ENCODE results near the gene EHMT2.
"Not testable (repeated sequence)": the region's sequence is repeated elsewhere in the genome, so short reads cannot be mapped to it uniquely, and the experiment has no call there.

The EHMT2 gene

DNA sequence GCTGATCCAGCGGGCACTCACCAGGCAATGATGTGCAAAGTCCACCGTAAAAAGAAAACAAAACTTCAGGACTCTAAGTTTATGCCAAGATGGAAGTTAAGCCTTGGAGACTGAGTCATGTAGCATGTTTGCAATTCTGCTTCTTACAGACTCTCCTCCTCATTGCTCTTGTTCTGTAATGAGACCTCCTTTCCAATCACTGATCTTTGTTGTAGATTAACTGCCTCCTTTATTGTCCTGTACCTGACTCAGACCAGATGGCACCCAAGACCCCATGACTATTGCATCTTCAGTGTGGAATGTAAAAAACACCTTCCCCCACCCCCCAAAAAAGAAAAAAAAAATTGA lies 46.0 kb downstream of the EHMT2 start:
- no peak for DNase-seq (ENCODE audit: low spot score)
- no peak overlapping the region for H3K27ac ChIP-seq
- TF ChIP-seq, protein P1, sequence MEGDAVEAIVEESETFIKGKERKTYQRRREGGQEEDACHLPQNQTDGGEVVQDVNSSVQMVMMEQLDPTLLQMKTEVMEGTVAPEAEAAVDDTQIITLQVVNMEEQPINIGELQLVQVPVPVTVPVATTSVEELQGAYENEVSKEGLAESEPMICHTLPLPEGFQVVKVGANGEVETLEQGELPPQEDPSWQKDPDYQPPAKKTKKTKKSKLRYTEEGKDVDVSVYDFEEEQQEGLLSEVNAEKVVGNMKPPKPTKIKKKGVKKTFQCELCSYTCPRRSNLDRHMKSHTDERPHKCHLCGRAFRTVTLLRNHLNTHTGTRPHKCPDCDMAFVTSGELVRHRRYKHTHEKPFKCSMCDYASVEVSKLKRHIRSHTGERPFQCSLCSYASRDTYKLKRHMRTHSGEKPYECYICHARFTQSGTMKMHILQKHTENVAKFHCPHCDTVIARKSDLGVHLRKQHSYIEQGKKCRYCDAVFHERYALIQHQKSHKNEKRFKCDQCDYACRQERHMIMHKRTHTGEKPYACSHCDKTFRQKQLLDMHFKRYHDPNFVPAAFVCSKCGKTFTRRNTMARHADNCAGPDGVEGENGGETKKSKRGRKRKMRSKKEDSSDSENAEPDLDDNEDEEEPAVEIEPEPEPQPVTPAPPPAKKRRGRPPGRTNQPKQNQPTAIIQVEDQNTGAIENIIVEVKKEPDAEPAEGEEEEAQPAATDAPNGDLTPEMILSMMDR (IDR thresholded peaks at IDR 0.05) = no peak
- no peak overlapping the region for H3K4me3 ChIP-seq

DNA sequence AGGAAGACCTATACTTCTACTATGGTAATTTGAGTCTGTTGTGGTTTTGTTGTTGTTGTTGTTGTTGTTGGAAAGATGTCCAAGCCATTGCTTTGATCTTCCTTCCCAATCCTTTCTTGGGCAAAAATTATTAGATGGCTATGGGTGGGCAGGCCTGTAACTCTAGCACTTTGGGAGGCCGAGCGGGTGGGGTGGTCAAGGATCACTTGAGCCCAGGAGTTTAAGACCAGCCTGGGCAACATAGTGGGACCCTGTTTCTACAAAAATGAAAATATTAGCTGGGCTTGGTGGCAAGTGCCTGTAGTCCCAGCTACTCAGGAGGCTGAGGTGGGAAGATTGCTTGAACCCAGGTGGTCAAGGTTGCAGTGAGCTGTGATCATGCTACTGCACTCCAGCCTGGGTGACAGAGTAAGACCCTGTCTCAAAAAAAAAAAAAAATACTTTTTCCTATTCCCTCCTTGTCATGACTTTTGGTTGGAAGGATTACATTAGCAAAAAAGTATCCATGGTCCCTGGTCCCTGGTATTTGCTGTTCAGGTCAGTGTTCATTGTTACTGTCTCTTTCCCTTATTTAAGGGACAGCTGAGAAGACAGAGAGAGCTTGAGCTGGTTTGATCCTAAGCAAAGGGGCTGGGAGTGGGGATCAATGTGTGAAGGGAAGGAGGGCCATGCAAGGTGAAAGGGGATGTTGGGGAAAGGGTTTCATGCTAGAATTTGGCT lies 46.6 kb downstream of the EHMT2 start:
- no peak overlapping the region for H3K4me3 ChIP-seq
- DNase-seq (ENCODE audit: low spot score) = no peak
- H3K27ac ChIP-seq = no peak overlapping the region
- TF ChIP-seq, protein P1 (IDR thresholded peaks at IDR 0.05) = no peak

DNA sequence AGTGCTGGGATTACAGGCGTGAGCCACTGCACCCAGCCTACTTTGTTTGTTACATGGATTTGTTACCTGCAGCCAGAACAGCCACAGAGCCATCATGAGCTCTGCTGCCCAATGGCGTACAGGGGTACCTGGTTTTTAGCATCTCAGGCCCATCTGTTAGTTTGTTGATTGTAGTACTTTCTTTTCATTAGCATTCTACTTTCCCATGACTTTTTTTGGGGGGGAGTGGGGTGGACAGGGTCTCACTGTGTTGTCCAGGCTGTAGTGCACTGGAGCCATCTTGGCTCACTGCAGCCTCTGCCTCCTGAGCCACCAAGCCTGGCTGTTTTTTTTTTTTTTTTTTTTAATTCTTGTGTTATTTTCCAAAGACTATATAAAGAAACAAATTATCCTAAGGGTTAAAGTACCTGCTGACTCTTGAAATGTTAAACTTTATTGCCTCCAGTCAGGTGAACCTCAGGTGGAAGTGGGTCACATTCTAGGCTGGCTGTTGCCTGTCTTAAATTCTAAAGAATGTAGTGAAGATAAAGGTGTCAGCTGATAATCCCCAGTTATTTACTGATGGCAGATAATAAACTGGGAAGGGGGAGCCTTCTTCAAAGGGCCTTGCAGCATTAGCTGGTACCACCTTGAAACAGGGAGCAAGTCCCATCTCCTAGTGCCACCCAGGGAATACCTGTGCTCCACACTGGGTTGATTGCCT lies 50.1 kb downstream of the EHMT2 start:
- H3K27ac ChIP-seq = no peak overlapping the region
- no peak overlapping the region for H3K4me3 ChIP-seq
- TF ChIP-seq, protein P1 (IDR thresholded peaks at IDR 0.05) = no peak
- DNase-seq (ENCODE audit: low spot score) = no peak

DNA sequence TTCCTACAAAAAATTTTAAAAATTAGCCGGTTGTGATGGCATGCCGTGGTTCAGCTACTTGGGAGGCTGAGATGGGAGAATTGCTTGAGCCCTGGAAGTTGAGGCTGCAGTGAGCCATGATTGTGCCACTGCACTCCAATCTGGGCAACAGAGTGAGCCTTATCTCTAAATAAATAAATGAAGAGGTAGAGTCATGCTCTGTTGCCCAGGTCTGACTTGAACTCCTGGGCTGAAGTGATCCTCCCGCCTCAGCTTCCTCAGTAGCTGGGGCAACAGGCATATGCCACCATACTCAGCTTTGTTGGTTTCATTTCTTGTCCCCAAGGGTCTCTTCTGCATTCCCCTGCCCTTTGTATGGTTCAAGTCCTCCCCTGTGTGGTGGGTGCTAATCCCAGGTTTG lies 53.0 kb downstream of the EHMT2 start:
- TF ChIP-seq, protein P1 (IDR thresholded peaks at IDR 0.05) = no peak
- H3K4me3 ChIP-seq = no peak overlapping the region
- no peak for DNase-seq (ENCODE audit: low spot score)
- no peak overlapping the region for H3K27ac ChIP-seq

DNA sequence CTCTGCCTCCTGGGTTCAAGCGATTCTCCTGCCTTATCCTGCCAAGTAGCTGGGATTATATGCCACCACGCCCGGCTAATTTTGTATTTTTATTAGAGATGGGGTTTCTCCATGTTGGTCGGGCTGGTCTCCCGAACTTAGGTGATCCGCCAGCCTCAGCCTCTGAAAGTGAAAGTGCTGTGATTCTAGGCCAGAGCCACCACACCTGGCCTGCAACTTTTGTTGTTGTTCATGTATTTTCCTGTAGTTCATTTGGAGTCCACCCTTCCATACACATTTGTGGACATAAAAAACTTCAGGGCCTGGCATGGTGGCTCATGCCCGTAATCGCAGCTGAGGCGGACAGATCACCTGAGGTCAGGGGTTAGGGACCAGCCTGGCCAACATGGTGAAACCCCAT lies 55.4 kb downstream of the EHMT2 start:
- no peak for DNase-seq (ENCODE audit: low spot score)
- no peak overlapping the region for H3K27ac ChIP-seq
- no peak overlapping the region for H3K4me3 ChIP-seq
- TF ChIP-seq, protein P1 (IDR thresholded peaks at IDR 0.05) = no peak

DNA sequence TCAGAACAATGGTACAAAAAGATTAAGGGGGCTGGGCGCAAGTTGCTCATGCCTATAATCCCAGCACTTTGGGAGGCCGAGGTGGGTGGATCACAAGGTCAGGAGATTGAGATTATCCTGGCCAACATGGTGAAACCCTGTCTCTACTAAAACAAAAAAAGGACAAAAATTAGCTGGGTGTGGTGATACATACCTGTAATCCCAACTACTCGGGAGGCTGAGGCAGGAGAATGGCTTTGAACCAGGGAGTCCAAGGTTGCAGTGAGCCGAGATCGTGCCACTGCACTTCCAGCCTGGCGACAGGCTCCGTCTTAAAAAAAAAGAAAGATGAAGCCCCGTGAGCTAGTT lies 57.7 kb downstream of the EHMT2 start:
- H3K4me3 ChIP-seq; DNase-seq (ENCODE audit: low spot score); H3K27ac ChIP-seq: not testable (repeated sequence)

DNA sequence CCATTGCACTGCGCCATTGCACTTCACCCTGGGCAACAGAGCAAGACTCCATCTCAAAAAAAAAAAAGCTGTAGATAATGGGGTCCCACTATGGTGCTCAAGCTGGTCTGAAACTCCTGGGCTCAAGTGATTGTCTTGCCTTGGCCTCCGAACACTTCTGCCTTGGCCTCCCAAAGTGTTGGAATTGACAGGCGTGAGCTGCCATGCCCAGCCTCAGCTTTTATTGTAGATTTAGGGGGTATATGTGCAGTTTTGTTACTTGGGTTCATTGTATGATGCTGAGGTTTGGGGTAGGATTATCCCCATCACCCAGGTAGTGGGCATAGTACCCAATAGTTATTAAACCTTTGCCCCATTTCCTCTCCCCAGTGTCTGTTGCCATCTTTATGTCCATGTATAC lies 58.5 kb downstream of the EHMT2 start:
- H3K4me3 ChIP-seq = no peak overlapping the region
- no peak for DNase-seq (ENCODE audit: low spot score)
- no peak overlapping the region for H3K27ac ChIP-seq
- TF ChIP-seq, protein P1 (IDR thresholded peaks at IDR 0.05) = no peak

DNA sequence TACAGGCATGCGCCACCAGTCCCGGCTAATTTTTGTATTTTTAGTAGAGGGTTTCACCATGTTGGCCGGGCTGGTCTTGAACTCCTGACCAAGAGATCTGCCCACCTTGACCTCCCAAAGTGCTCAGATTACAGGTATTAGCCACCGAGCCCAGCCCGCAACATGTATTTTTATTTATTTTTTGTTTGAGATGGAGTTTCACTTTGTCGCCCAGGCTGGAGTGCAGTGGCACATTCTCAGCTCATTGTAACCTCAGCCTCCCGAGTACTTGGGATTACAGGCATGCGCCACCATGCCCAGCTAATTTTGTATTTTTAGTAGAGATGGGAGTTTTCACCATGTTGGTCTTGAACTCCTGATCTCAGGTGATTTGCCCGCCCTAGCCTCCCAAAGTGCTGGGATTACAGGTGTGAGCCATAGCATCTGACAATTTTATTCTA lies 59.4 kb downstream of the EHMT2 start:
- not testable (repeated sequence) for H3K27ac ChIP-seq

More for the DNA sequence above, 59.4 kb downstream of the EHMT2 start:
- DNase-seq (ENCODE audit: low spot score) = not testable (repeated sequence)
- H3K4me3 ChIP-seq = peak overlapping the region; percentile 83
